ENCODE results near the gene ELK1. TPM values are rescaled to one million over a fixed set of nuclear protein-coding genes. Genes with fewer than 3 reads are reported as not detected.

The ELK1 gene
- total RNA-seq, 1 experiment from 2014 or later, result 49.7 TPM

GRCh38 chrX:47593522-47593921, 56.8 kb downstream of the ELK1 start:
- no peak for DNase-seq (ENCODE audit: low spot score)
- no peaks in the 10 kb centered on the region for H3K4me1 ChIP-seq (ENCODE audit: insufficient read depth, low read length, poor library complexity, severe bottlenecking)
- no peak for TF ChIP-seq CTCF (conservative IDR thresholded peaks at IDR 0.05; ENCODE audit: low read depth, low read length)
- BruUV-seq (replicated peaks), result no TSS peak
- intact Hi-C loops (cut with micrococcal nuclease; ENCODE audit: unreplicated experiment), result no loop called here
- H3K36me3 ChIP-seq (ENCODE audit: insufficient read depth, low read length, poor library complexity, severe bottlenecking), result no peaks in the 10 kb centered on the region
- POLR2A ChIA-PET (ENCODE audit: low non-redundant PET), result no interaction called here
- CTCF ChIA-PET, result no interaction called here
- no peak overlapping the region for H3K27ac ChIP-seq (ENCODE audit: low read depth, low read length, poor library complexity, severe bottlenecking)
- H3K9me3 ChIP-seq (ENCODE audit: low read depth, low read length, poor library complexity, severe bottlenecking), result peaks cover 14% of the 10 kb centered on the region
- no peak overlapping the region for H3K4me3 ChIP-seq (ENCODE audit: low read depth, low read length, poor library complexity, severe bottlenecking)
- no peaks in the 10 kb centered on the region for H3K27me3 ChIP-seq (replicated peaks; ENCODE audit: insufficient read depth, low read depth, low read length, poor library complexity)

- no TSS peak for BruUV-seq (replicated peaks)
- intact Hi-C loops (cut with micrococcal nuclease; ENCODE audit: unreplicated experiment), result no loop called here
- H3K27ac ChIP-seq (ENCODE audit: low read depth, low read length, poor library complexity, severe bottlenecking), result no peak overlapping the region
- no peak for DNase-seq (ENCODE audit: low spot score)
- POLR2A ChIA-PET (ENCODE audit: low non-redundant PET), result no interaction called here
- peaks cover 3% of the 10 kb centered on the region for H3K36me3 ChIP-seq (ENCODE audit: insufficient read depth, low read length, poor library complexity, severe bottlenecking)
- H3K9me3 ChIP-seq (ENCODE audit: low read depth, low read length, poor library complexity, severe bottlenecking), result no peaks in the 10 kb centered on the region
- CTCF ChIA-PET, result no interaction called here
- no peaks in the 10 kb centered on the region for H3K4me1 ChIP-seq (ENCODE audit: insufficient read depth, low read length, poor library complexity, severe bottlenecking)
- TF ChIP-seq EZH2 (IDR thresholded peaks at IDR 0.05; ENCODE audit: borderline replicate concordance, low read depth, low read length, poor library complexity, severe bottlenecking) (no peak), CTCF (conservative IDR thresholded peaks at IDR 0.05; ENCODE audit: low read depth, low read length) (no peak)
- no peaks in the 10 kb centered on the region for H3K27me3 ChIP-seq (replicated peaks; ENCODE audit: insufficient read depth, low read depth, low read length, poor library complexity)
- H3K4me3 ChIP-seq (ENCODE audit: low read depth, low read length, poor library complexity, severe bottlenecking), result no peak overlapping the region
These were observed 59.4 kb downstream of the ELK1 start for GRCh38 chrX:47590984-47591383.

- H3K4me1 ChIP-seq (ENCODE audit: insufficient read depth, low read length, poor library complexity, severe bottlenecking), result peaks cover 12% of the 10 kb centered on the region
- TF ChIP-seq CTCF (conservative IDR thresholded peaks at IDR 0.05; ENCODE audit: low read depth, low read length), result no peak
- POLR2A ChIA-PET (ENCODE audit: low non-redundant PET), result no interaction called here
- intact Hi-C loops (cut with micrococcal nuclease; ENCODE audit: unreplicated experiment), result no loop called here
- no peaks in the 10 kb centered on the region for H3K27me3 ChIP-seq (replicated peaks; ENCODE audit: insufficient read depth, low read depth, low read length, poor library complexity)
- DNase-seq (ENCODE audit: low spot score), result no peak
- peaks cover 9% of the 10 kb centered on the region for H3K36me3 ChIP-seq (ENCODE audit: insufficient read depth, low read length, poor library complexity, severe bottlenecking)
- H3K9me3 ChIP-seq (ENCODE audit: low read depth, low read length, poor library complexity, severe bottlenecking), result no peaks in the 10 kb centered on the region
- no peak overlapping the region for H3K4me3 ChIP-seq (ENCODE audit: low read depth, low read length, poor library complexity, severe bottlenecking)
- BruUV-seq (replicated peaks), result no TSS peak
- no peak overlapping the region for H3K27ac ChIP-seq (ENCODE audit: low read depth, low read length, poor library complexity, severe bottlenecking)
- CTCF ChIA-PET, result no interaction called here
These were observed 62.2 kb downstream of the ELK1 start for GRCh38 chrX:47587906-47588735.

All from A673 (cell line).